ENCODE measurements around the gene RMDN3. TPM values are rescaled to one million over a fixed set of nuclear protein-coding genes. Genes with fewer than 3 reads are reported as not detected.

The RMDN3 gene
- total RNA-seq, 4 donors from 2014 or later = 24.2 to 37.2 (median 32.8) TPM

GRCh38 chr15:40789999-40790398, 34.9 kb upstream of the RMDN3 start:
- Histone ChIP-seq H3K27ac (no peak overlapping the region), H3K36me3 (peaks cover 0 to 26% of the 10 kb centered on the region in 2 donors), H3K27me3 (no peaks in the 10 kb centered on the region), H3K4me1 (peaks cover 0 to 23% (median 8%) of the 10 kb centered on the region in 3 donors), H3K9me3 (no peaks in the 10 kb centered on the region), H3K4me3 (no peak overlapping the region)
- ATAC-seq = no peak
- TF ChIP-seq POLR2AphosphoS5 (IDR thresholded peaks at IDR 0.05) (no peak), EP300 (IDR thresholded peaks at IDR 0.05) (no peak), CTCF (IDR thresholded peaks at IDR 0.05) (no peak), POLR2A (IDR thresholded peaks at IDR 0.05) (no peak)
- WGBS, 2 donors (ENCODE audit: low coverage in 1 of 2) = 80 to 100% methylated on average over 1 to 7 of the region's 8 CpGs

GRCh38 chr15:40789119-40789518, 34.1 kb upstream of the RMDN3 start:
- no peak overlapping the region for H3K27ac ChIP-seq
- H3K27me3 ChIP-seq = no peaks in the 10 kb centered on the region
- no peak for TF ChIP-seq POLR2AphosphoS5 (IDR thresholded peaks at IDR 0.05)
- no peak for TF ChIP-seq EP300 (IDR thresholded peaks at IDR 0.05)
- TF ChIP-seq CTCF (IDR thresholded peaks at IDR 0.05) = no peak
- TF ChIP-seq POLR2A (IDR thresholded peaks at IDR 0.05) = no peak
- H3K36me3 ChIP-seq = peaks cover 0 to 26% of the 10 kb centered on the region in 2 donors
- H3K4me1 ChIP-seq = peaks cover 0 to 17% (median 8%) of the 10 kb centered on the region in 3 donors
- no peak overlapping the region for H3K4me3 ChIP-seq
- no peaks in the 10 kb centered on the region for H3K9me3 ChIP-seq
- no peak for ATAC-seq
- WGBS, 2 donors (ENCODE audit: low coverage in 1 of 2) = 67 to 100% methylated on average over 1 to 5 of the region's 5 CpGs

GRCh38 chr15:40787991-40788390, 32.9 kb upstream of the RMDN3 start:
- H3K27me3 ChIP-seq = no peaks in the 10 kb centered on the region
- no peak overlapping the region for H3K4me3 ChIP-seq
- WGBS, 2 donors (ENCODE audit: low coverage in 1 of 2) = 100% methylated on average over 1 of the region's 6 CpGs; no CpG with 5 or more reads in 1 of the 2 donors
- ATAC-seq = no peak
- H3K36me3 ChIP-seq = peaks cover 0 to 26% of the 10 kb centered on the region in 2 donors
- no peak for TF ChIP-seq EP300 (IDR thresholded peaks at IDR 0.05)
- no peak for TF ChIP-seq POLR2A (IDR thresholded peaks at IDR 0.05)
- TF ChIP-seq CTCF (IDR thresholded peaks at IDR 0.05) = no peak
- TF ChIP-seq POLR2AphosphoS5 (IDR thresholded peaks at IDR 0.05) = no peak
- no peak overlapping the region for H3K27ac ChIP-seq
- no peaks in the 10 kb centered on the region for H3K9me3 ChIP-seq
- peaks cover 0 to 9% (median 5%) of the 10 kb centered on the region in 3 donors for H3K4me1 ChIP-seq

- H3K27me3 ChIP-seq = no peaks in the 10 kb centered on the region
- no peak for ATAC-seq
- 33 to 44% methylated on average over 1 of the region's 4 CpGs for WGBS, 2 donors (ENCODE audit: low coverage in 1 of 2)
These were observed 32.3 kb upstream of the RMDN3 start for GRCh38 chr15:40787344-40787841.

More at GRCh38 chr15:40787344-40787841, 32.3 kb upstream of the RMDN3 start:
- no peak overlapping the region for H3K4me3 ChIP-seq
- peaks cover 0 to 9% (median 5%) of the 10 kb centered on the region in 3 donors for H3K4me1 ChIP-seq
- no peak overlapping the region for H3K27ac ChIP-seq
- TF ChIP-seq POLR2AphosphoS5 (IDR thresholded peaks at IDR 0.05) = no peak
- no peak for TF ChIP-seq EP300 (IDR thresholded peaks at IDR 0.05)
- TF ChIP-seq POLR2A (IDR thresholded peaks at IDR 0.05) = no peak
- TF ChIP-seq CTCF (IDR thresholded peaks at IDR 0.05) = no peak
- no peaks in the 10 kb centered on the region for H3K9me3 ChIP-seq
- H3K36me3 ChIP-seq = peaks cover 0 to 23% of the 10 kb centered on the region in 2 donors
